ENCODE results near the gene SLC16A3. TPM values are rescaled to one million over a fixed set of nuclear protein-coding genes. Genes with fewer than 3 reads are reported as not detected.
A peak's percentile ranks its signal among the peaks of the same experiment; 100 is the strongest.

The SLC16A3 gene
- total and polyA plus RNA-seq, 8 donors, result 13.0 to 149 (median 19.0) TPM

DNA sequence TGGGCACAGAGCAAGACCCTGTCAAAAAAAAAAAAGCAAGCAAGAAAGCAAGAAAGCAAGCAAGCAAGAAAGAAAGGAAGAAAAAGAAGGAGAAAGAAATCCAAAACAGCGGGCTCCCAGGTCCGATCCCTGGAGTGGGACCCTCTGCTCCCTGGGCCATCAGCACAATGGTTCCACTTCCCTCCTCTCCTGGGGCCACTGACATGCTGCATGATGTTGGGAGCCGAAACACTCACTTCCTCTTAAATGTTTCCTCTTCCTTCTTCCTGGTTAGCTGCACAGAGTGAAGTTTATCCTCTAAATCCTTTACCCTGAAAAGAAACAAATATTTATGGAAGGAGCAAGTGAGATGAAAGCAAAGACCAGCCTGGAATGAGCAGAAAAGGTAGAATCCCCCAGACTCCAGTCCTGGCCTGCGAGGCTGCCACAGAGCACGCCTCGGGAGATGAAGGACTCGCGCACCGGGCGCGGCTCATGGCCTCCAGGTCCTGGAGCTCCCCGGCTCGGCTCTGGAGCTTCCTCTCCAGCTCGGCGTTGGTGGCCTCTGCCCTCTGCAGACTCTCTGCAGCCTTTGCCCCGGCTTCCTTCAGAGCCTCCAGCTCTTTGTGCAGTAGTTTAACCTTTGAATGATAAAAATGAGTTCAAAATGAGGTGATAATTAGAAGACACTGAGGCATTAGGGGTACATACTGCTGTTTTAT, 35.2 kb upstream of the SLC16A3 start:
- peak; percentile 64 for ATAC-seq
- Histone ChIP-seq H3K36me3 (peaks cover 0 to 67% of the 10 kb centered on the region in 2 donors), H3K4me3 (peak overlapping the region in 1 of 2 donors; percentile 13)

DNA sequence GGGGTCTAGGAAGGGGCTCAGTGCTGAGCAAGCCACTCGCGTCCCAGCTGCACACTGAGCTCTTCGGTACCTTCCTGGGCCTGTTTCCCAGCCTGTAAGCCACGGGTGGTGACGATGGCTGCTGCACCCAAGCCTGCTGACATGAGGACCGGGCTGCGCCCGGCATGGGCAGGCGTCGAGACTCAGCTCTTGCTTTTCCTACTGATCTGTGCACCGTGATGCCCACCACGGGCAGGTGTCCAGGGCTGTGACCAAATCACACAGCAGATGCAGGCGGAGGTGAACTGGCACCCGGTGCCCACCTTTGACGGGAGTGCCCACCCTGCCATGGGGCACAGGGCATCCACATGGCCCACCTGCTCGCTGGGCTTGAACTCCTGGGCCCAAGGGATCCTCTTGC, 34.1 kb upstream of the SLC16A3 start:
- Histone ChIP-seq H3K4me1 (peaks cover 0 to 9% of the 10 kb centered on the region in 2 donors), H3K27me3 (no peaks in the 10 kb centered on the region), H3K4me3 (no peak overlapping the region), H3K9me3 (no peaks in the 10 kb centered on the region), H3K27ac (no peak overlapping the region), H3K36me3 (peaks cover 0 to 75% of the 10 kb centered on the region in 2 donors)
- intact Hi-C loops (cut with DNase I), result no loop called here
- TF ChIP-seq CTCF (IDR thresholded peaks at IDR 0.05), result no peak
- DNase-seq (no peak), ATAC-seq (no peak)

More for the DNA sequence above, 35.2 kb upstream of the SLC16A3 start:
- no peaks in the 10 kb centered on the region for H3K27me3 ChIP-seq
- peak overlapping the region in 1 of 2 donors; percentile 74 for H3K27ac ChIP-seq
- intact Hi-C loops (cut with DNase I), result no loop called here
- no peaks in the 10 kb centered on the region for H3K9me3 ChIP-seq
- DNase-seq, result peak in 1 of 4 donors; percentile 34
- no peak for TF ChIP-seq CTCF (IDR thresholded peaks at IDR 0.05)
- H3K4me1 ChIP-seq, result peaks cover 0 to 9% of the 10 kb centered on the region in 2 donors

DNA sequence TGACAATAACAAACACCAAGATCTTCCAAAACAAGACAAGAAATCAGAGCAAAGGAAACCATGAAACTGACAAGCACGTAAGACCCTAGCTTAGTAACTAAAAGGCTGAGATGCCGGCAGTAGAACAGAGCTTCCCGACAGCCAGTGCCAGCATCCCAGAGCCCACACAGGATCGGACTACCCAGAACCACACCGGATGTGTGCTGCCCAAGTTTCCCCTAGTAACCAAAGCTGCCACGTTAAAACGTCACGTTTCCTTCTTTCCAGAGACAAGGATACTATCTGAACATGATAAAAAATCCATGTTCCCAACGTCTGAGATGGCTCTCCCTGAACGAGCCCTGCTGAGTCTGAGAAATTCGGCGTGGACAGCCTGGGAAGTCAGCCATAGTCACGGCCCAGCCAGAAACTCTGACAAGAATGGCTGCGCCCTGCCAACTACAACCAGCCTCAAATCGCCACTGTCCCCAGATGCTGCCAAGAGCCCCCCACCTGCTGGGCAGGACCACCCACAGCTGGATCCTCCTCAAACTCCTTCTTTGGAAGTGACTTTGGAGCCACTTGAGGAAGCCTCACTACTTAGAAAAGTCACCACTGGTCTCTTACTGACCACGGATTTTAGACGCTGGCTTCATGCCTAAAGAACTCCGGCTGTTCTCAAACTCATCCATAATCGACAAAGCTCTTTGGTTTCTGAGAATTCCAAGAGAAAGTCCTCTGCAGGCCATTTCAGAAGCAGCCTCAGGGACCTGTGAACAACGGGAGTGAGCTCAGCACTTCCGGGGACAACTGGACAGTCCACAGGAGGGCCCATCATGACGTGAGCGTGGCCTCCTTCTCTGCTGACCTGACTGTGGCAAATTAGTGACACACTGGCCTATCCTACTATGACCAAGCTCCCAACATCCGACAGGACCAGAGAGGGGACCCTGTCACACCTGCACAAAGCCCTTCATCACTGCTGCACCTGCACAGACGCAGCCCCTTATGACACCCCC, 32.9 kb upstream of the SLC16A3 start:
- Histone ChIP-seq H3K36me3 (peaks cover 0 to 82% of the 10 kb centered on the region in 2 donors), H3K4me3 (no peak overlapping the region), H3K27me3 (no peaks in the 10 kb centered on the region), H3K4me1 (peaks cover 0 to 9% of the 10 kb centered on the region in 2 donors), H3K9me3 (no peaks in the 10 kb centered on the region), H3K27ac (peak overlapping the region; percentile 18 to 51)
- intact Hi-C loops (cut with DNase I), result no loop called here
- peak in 2 of 4 donors; percentile 32 to 37 for DNase-seq
- no peak for TF ChIP-seq CTCF (IDR thresholded peaks at IDR 0.05)
- ATAC-seq, result no peak

DNA sequence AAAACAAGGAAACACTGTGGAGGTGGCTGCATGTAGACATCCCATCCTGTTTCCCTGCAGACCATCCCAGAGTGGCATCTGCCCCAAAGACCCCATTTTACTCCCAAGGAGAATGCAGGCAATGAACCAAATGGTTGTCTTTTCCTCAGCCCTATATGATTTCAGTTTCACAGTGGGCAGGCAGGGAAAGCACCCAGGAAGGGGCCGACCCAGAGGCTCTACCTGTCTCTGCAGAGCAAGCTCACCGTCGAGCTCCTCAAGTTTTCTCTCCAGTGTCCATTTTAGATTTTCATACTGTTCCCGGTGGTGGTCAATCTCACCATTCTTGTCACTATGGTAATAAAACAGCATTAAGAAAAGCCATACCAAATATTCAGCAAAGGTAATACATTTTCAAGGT, 30.8 kb upstream of the SLC16A3 start:
- Histone ChIP-seq H3K4me1 (peaks cover 0 to 7% of the 10 kb centered on the region in 2 donors), H3K9me3 (no peaks in the 10 kb centered on the region), H3K27ac (no peak overlapping the region), H3K36me3 (peaks cover 0 to 70% of the 10 kb centered on the region in 2 donors), H3K27me3 (no peaks in the 10 kb centered on the region), H3K4me3 (no peak overlapping the region)
- intact Hi-C loops (cut with DNase I), result no loop called here
- ATAC-seq (no peak), DNase-seq (no peak)
- TF ChIP-seq CTCF (IDR thresholded peaks at IDR 0.05), result no peak

DNA sequence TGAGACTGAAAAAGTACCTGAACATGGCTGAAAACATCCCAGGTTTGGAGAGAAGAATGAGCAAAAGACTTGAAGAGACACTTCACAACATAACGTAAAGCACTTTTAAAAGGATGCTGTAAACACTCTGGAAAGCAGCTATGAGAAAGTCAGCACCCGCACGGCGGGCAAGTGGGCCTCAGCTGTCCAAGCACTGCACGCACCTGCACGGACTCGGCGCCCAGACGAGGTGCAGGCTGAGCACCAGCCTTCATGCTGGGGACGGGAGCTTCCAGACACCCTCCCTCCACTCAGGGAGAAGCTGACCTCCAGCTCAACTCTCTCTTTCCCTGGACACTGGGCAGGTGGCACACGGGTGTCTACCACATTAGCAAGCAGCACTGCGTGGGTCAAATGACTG, 29.3 kb upstream of the SLC16A3 start:
- DNase-seq, result no peak
- no peak for TF ChIP-seq CTCF (IDR thresholded peaks at IDR 0.05)
- intact Hi-C loops (cut with DNase I), result no loop called here

More for the DNA sequence above, 29.3 kb upstream of the SLC16A3 start:
- no peak for ATAC-seq
- H3K36me3 ChIP-seq, result peaks cover 0 to 56% of the 10 kb centered on the region in 2 donors
- no peaks in the 10 kb centered on the region for H3K9me3 ChIP-seq
- no peaks in the 10 kb centered on the region for H3K27me3 ChIP-seq
- no peaks in the 10 kb centered on the region for H3K4me1 ChIP-seq
- no peak overlapping the region for H3K27ac ChIP-seq
- no peak overlapping the region for H3K4me3 ChIP-seq

Measured in left lung (tissue), 10 donors.